CD4-positive, alpha-beta T cell (primary cell): ENCODE results near the gene PRSS36. TPM values are rescaled to one million over a fixed set of nuclear protein-coding genes. Genes with fewer than 3 reads are reported as not detected.

ENCODE experiments used
- ATAC-seq: fragments of 200-7000 bp; cut with Tn5 transposase; one replicate; pipeline ENCODE4 v1.10.0; 2022; ENCODE audit warnings: mild to moderate bottlenecking; ENCODE audit not compliant: poor library complexity
- CTCF ChIA-PET: fragments of 350-600 bp; sonication (Branson Sonifier 250); formaldehyde crosslinking; loops from one replicate; lab custom pipeline; 2021; ENCODE audit warnings: antibody characterized with exemption, inconsistent platforms; lab: Charles Lee
- POLR2A ChIA-PET: fragments of 350-600 bp; sonication (Branson Sonifier 250); formaldehyde crosslinking; loops from one replicate; lab custom pipeline; 2021; ENCODE audit warnings: antibody characterized with exemption, inconsistent platforms; lab: Charles Lee
- DNase-seq, 14 experiments: peaks; one replicate each; pipeline ENCODE4 v3.0.0-alpha.2; 2013 to 2020; ENCODE audit warnings: mixed read lengths in 2 of 14
- H3K27ac ChIP-seq, 2 donors: one replicate each; pipeline versions ENCODE4 v1.5.1 to v1.7.0; 2013; ENCODE audit warnings: low read length in 2 of 2, low read depth in 1 of 2, mild to moderate bottlenecking in 1 of 2
- H3K27me3 ChIP-seq, 2 experiments: 1 replicate in 1 of 2; 2 replicates in 1 of 2; pipeline versions ENCODE4 v1.6.1 to v1.7.0; 2013; ENCODE audit warnings: low read length in 2 of 2, control low read depth in 1 of 2, mild to moderate bottlenecking in 1 of 2, moderate library complexity in 1 of 2; ENCODE audit not compliant: insufficient read depth in 2 of 2, control insufficient read depth in 1 of 2
- H3K36me3 ChIP-seq: one replicate; pipeline ENCODE4 v1.6.1; 2013; ENCODE audit warnings: low read length, control low read depth; ENCODE audit not compliant: insufficient read depth
- H3K4me1 ChIP-seq: one replicate; pipeline ENCODE4 v1.6.1; 2013; ENCODE audit warnings: low read length, control low read depth; ENCODE audit not compliant: insufficient read depth
- H3K4me3 ChIP-seq: one replicate; pipeline ENCODE4 v1.5.1; 2013; ENCODE audit warnings: mild to moderate bottlenecking, low read length, moderate library complexity
- H3K9me3 ChIP-seq, 2 experiments: 1 replicate in 1 of 2; 2 replicates in 1 of 2; pipeline versions ENCODE4 v1.6.1 to v1.7.0; 2013; ENCODE audit warnings: low read length in 2 of 2, mild to moderate bottlenecking in 2 of 2, control low read depth in 1 of 2, moderate library complexity in 1 of 2; ENCODE audit not compliant: control insufficient read depth in 1 of 2, insufficient read depth in 1 of 2
- H3K27ac Mint-ChIP-seq: one replicate; pipeline ENCODE4 v1.8.0; 2020; ENCODE audit warnings: mixed read lengths
- H3K27me3 Mint-ChIP-seq: one replicate; pipeline ENCODE4 v1.8.0; 2021; ENCODE audit warnings: mixed read lengths
- H3K36me3 Mint-ChIP-seq: one replicate; pipeline ENCODE4 v1.8.0; 2021; ENCODE audit warnings: low read depth, mixed read lengths
- H3K4me1 Mint-ChIP-seq: one replicate; pipeline ENCODE4 v1.8.0; 2021; ENCODE audit warnings: low read depth, mixed read lengths
- H3K4me3 Mint-ChIP-seq: one replicate; pipeline ENCODE4 v1.8.0; 2020; ENCODE audit warnings: mild to moderate bottlenecking, mixed read lengths
- H3K9me3 Mint-ChIP-seq: one replicate; pipeline ENCODE4 v1.8.0; 2020; ENCODE audit warnings: mixed read lengths
- intact Hi-C, 2 experiments: fragments of 100-400 bp; cut with DNase I in 1 of 2; cut with micrococcal nuclease in 1 of 2; formaldehyde crosslinking; loops; one replicate each; pipeline versions ENCODE4 v1.15.1 to v1.9.0; 2023 to 2025; cut with DNase I, micrococcal nuclease
- total RNA-seq, 174 experiments: library from RNA in 2 of 174; stranded (reverse) in 2 of 174; gene quantifications; one replicate each; pipeline ENCODE4 v1.2.3 and lab custom pipeline; 2021 to 2026
- TF ChIP-seq, protein P1 (sequence below): fragments of 200-600 bp; IDR thresholded peaks from one replicate; pipeline ENCODE4 v1.8.0; 2022; ENCODE audit warnings: antibody characterized with exemption, mild to moderate bottlenecking

The PRSS36 gene
- total RNA-seq, 2 experiments from 2014 or later = 0.33 to 0.56 TPM

GRCh38 chr16:31111881-31112466 lies 37.9 kb downstream of the PRSS36 start:
- no peak overlapping the region for H3K4me3 ChIP-seq
- intact Hi-C loops = no loop called here
- H3K9me3 ChIP-seq = no peaks in the 10 kb centered on the region
- no peaks in the 10 kb centered on the region for H3K27me3 ChIP-seq
- Mint-ChIP-seq H3K9me3 (no peaks in the 10 kb centered on the region), H3K27ac (no peak overlapping the region), H3K36me3 (peaks cover 26% of the 10 kb centered on the region), H3K4me3 (peak overlapping the region; percentile 54), H3K4me1 (peaks cover 13% of the 10 kb centered on the region), H3K27me3 (no peaks in the 10 kb centered on the region)
- peaks cover 27% of the 10 kb centered on the region for H3K4me1 ChIP-seq
- TF ChIP-seq, protein P1, sequence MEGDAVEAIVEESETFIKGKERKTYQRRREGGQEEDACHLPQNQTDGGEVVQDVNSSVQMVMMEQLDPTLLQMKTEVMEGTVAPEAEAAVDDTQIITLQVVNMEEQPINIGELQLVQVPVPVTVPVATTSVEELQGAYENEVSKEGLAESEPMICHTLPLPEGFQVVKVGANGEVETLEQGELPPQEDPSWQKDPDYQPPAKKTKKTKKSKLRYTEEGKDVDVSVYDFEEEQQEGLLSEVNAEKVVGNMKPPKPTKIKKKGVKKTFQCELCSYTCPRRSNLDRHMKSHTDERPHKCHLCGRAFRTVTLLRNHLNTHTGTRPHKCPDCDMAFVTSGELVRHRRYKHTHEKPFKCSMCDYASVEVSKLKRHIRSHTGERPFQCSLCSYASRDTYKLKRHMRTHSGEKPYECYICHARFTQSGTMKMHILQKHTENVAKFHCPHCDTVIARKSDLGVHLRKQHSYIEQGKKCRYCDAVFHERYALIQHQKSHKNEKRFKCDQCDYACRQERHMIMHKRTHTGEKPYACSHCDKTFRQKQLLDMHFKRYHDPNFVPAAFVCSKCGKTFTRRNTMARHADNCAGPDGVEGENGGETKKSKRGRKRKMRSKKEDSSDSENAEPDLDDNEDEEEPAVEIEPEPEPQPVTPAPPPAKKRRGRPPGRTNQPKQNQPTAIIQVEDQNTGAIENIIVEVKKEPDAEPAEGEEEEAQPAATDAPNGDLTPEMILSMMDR = no peak
- POLR2A ChIA-PET = no interaction called here
- CTCF ChIA-PET = interaction anchor here (0.9 kb wide), 1 partner anchor 30 kb away, joined by 3 read pairs; no protein-coding TSS in a partner anchor
- no peak for ATAC-seq
- DNase-seq = no peak
- H3K36me3 ChIP-seq = peaks cover 18% of the 10 kb centered on the region
- no peak overlapping the region for H3K27ac ChIP-seq

DNA sequence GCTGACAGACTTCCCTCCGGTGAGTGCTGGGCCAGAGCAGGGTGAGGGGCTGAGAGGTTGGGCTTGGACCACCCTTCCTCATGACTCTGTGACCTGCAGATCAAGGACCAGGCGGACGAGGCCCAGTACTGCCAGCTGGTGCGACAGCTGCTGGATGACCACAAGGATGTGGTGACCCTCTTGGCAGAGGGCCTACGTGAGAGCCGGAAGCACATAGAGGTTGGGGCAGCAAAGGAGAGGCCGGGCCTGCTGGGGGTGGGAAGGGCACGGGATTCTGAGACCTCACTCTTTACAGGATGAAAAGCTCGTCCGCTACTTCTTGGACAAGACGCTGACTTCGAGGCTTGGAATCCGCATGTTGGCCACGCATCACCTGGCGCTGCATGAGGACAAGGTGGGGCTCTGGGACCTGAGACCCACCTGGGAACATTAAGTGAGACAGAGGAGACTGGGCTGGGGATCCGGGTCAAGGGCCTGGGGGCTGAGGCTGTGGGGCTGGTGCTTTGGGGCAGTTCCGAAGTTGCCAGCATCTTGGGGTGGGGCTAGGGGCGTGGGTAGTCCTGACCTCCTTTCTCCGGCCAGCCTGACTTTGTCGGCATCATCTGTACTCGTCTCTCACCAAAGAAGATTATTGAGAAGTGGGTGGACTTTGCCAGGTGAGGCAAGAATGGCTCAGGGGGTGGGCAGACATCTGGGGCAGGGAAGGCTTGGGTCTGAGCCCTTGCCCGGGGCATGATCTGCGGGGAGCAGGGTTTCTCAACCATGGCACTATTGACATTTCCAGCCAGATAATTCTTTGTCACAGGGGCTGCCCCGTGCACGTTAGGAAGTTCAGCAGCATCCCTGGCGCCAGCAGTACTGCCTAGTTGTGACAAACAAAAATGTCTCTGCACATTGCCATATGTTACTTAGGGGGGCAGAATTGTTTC lies 39.5 kb downstream of the PRSS36 start:
- H3K27me3 ChIP-seq = no peaks in the 10 kb centered on the region
- H3K36me3 Mint-ChIP-seq = peaks cover 26% of the 10 kb centered on the region
- H3K4me3 Mint-ChIP-seq = peak overlapping the region; percentile 86
- ATAC-seq = no peak
- intact Hi-C loops = no loop called here
- POLR2A ChIA-PET = interaction anchor here (1.1 kb wide), 1 partner anchor 36 kb away, joined by 3 read pairs; the partner anchor contains the start of genes ZNF646 and ZNF668
- H3K36me3 ChIP-seq = peaks cover 18% of the 10 kb centered on the region
- no peak for DNase-seq
- H3K4me1 Mint-ChIP-seq = peaks cover 13% of the 10 kb centered on the region
- no peaks in the 10 kb centered on the region for H3K9me3 ChIP-seq
- no peaks in the 10 kb centered on the region for H3K9me3 Mint-ChIP-seq
- TF ChIP-seq, protein P1 = no peak
- H3K27ac ChIP-seq = no peak overlapping the region
- H3K27me3 Mint-ChIP-seq = no peaks in the 10 kb centered on the region
- CTCF ChIA-PET = no interaction called here
- no peak overlapping the region for H3K4me3 ChIP-seq
- peak overlapping the region; percentile 74 for H3K27ac Mint-ChIP-seq
- peaks cover 25% of the 10 kb centered on the region for H3K4me1 ChIP-seq

DNA sequence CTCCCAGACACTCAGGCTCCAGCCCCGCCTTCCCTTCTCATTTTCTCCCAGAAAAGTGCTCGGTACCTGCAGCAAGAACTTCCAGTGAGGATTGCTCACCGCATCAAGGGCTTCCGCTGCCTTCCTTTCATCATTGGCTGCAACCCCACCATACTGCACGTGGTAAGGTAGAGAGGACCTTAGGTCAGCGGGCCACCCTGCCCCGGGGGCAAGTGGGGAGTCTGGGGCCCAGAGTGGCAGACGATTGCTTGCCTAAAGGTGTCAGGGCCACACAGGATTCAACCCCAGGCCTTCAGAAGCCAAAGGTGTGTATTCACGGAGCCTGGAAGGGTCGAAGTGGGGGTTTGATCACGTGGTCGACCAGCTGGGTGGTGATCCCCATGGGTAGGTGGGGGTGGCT lies 40.2 kb downstream of the PRSS36 start:
- no peak for DNase-seq
- Histone ChIP-seq H3K4me1 (peaks cover 25% of the 10 kb centered on the region), H3K4me3 (no peak overlapping the region), H3K36me3 (peaks cover 18% of the 10 kb centered on the region), H3K27me3 (no peaks in the 10 kb centered on the region), H3K27ac (no peak overlapping the region), H3K9me3 (no peaks in the 10 kb centered on the region)
- H3K27me3 Mint-ChIP-seq = no peaks in the 10 kb centered on the region
- CTCF ChIA-PET = no interaction called here
- H3K27ac Mint-ChIP-seq = peak overlapping the region; percentile 74
- POLR2A ChIA-PET = interaction anchor here (1.1 kb wide), 1 partner anchor 36 kb away, joined by 3 read pairs; the partner anchor contains the start of genes ZNF646 and ZNF668
- TF ChIP-seq, protein P1 = no peak
- H3K4me1 Mint-ChIP-seq = peaks cover 13% of the 10 kb centered on the region
- intact Hi-C loops = loop anchor here in 1 of 2 experiments (5.0 kb wide), 1 partner anchor 33 kb away; no protein-coding TSS in a partner anchor
- peaks cover 26% of the 10 kb centered on the region for H3K36me3 Mint-ChIP-seq
- no peaks in the 10 kb centered on the region for H3K9me3 Mint-ChIP-seq
- peak overlapping the region; percentile 86 for H3K4me3 Mint-ChIP-seq
- no peak for ATAC-seq
